K562 (cell line): Measurements from ENCODE around the gene TTC39C. TPM values are rescaled to one million over a fixed set of nuclear protein-coding genes. Genes with fewer than 3 reads are reported as not detected.

Experiments
- ATAC-seq: fragments of 200-7000 bp; cut with Tn5 transposase; 3 replicates; pipeline ENCODE4 v1.9.1; 2020; ENCODE audit warnings: moderate library complexity
- BruUV-seq: library from RNA; stranded (reverse); fragments of 400-500 nt; replicated peaks from 2 replicates; lab custom pipeline; 2021; lab: Mats Ljungman, UMichigan
- CTCF ChIA-PET: fragments of 300-600 bp; formaldehyde crosslinking; extraction: SDS; loops from one replicate; lab custom pipeline; 2021; ENCODE audit warnings: low intra/inter-chr PET ratio; lab: Yijun Ruan, JAX
- POLR2A ChIA-PET: fragments of 300-600, 350-650 bp; sonication (Branson Sonifier 250); formaldehyde crosslinking; extraction: SDS; loops from one replicate; lab custom pipeline; 2021; ENCODE audit warnings: antibody characterized with exemption, inconsistent platforms; lab: Yijun Ruan, JAX
- DNase-seq, 4 experiments: peaks; one replicate each; pipeline versions ENCODE4 v3.0.0 to v3.0.0-alpha.2; 2011 to 2018; ENCODE audit warnings: low spot score in 3 of 4, mixed read lengths in 3 of 4; ENCODE audit errors: extremely low read depth in 1 of 4
- FAIRE-seq: peaks from 2 replicates; lab custom pipeline; 2011; peaks lifted over from hg19 to GRCh38; lab: Jason Lieb, UNC
- H2AFZ ChIP-seq: 2 replicates; pipeline ENCODE4 v1.6.0; 2011; ENCODE audit warnings: low read depth, low read length, control low read depth, inconsistent platforms
- H3K27ac ChIP-seq: fragments of 200-600 bp; 3 replicates; pipeline ENCODE4 v1.8.0; 2011; ENCODE audit warnings: low read depth, mild to moderate bottlenecking, control low read depth, inconsistent platforms, low read length, moderate library complexity, mixed read lengths; ENCODE audit errors: extremely low read depth
- H3K27me3 ChIP-seq, 2 experiments: fragments of 300-600 bp in 1 of 2; 2 replicates in 1 of 2; 3 replicates in 1 of 2; pipeline versions ENCODE4 v1.6.0 to v1.8.0; 2011; ENCODE audit warnings: inconsistent platforms in 2 of 2, low read length in 2 of 2, mild to moderate bottlenecking in 1 of 2, mixed read lengths in 1 of 2, moderate library complexity in 1 of 2; ENCODE audit not compliant: control insufficient read depth in 2 of 2, insufficient read depth in 2 of 2
- H3K36me3 ChIP-seq: fragments of 300-600 bp; 3 replicates; pipeline ENCODE4 v1.8.0; 2011; ENCODE audit warnings: mild to moderate bottlenecking, low read length, inconsistent platforms; ENCODE audit not compliant: control insufficient read depth, insufficient read depth
- H3K4me1 ChIP-seq, 2 experiments: fragments of 200-600 bp in 1 of 2; replicated peaks in 1 of 2; 2 replicates in 1 of 2; 3 replicates in 1 of 2; pipeline versions ENCODE4 v1.5.1 to v1.8.0; 2011; ENCODE audit warnings: inconsistent platforms in 2 of 2, low read length in 2 of 2, mild to moderate bottlenecking in 1 of 2, mixed read lengths in 1 of 2, moderate library complexity in 1 of 2; ENCODE audit not compliant: control insufficient read depth in 2 of 2, insufficient read depth in 2 of 2
- H3K4me2 ChIP-seq: 2 replicates; pipeline ENCODE4 v1.6.1; 2011; ENCODE audit warnings: low read length, control low read depth, inconsistent platforms, mixed read lengths; ENCODE audit not compliant: insufficient read depth
- H3K4me3 ChIP-seq: fragments of 200-600 bp; sonication (generic), shearing (Covaris generic); 2 replicates; pipeline ENCODE4 v1.5.1; 2016; ENCODE audit warnings: control low read depth, inconsistent platforms
- H3K79me2 ChIP-seq: fragments of 200-600 bp; 3 replicates; pipeline ENCODE4 v1.8.0; 2011; ENCODE audit warnings: low read length, inconsistent platforms; ENCODE audit not compliant: control insufficient read depth, insufficient read depth
- H3K9ac ChIP-seq, 2 experiments: 2 replicates each; pipeline versions ENCODE4 v1.6.0 to v1.6.1; 2011; ENCODE audit warnings: low read depth in 2 of 2, low read length in 2 of 2, control low read depth in 1 of 2, inconsistent platforms in 1 of 2, mild to moderate bottlenecking in 1 of 2, mixed read lengths in 1 of 2; ENCODE audit not compliant: insufficient read depth in 1 of 2
- H3K9me1 ChIP-seq: one replicate; pipeline ENCODE4 v1.6.0; 2011; ENCODE audit warnings: inconsistent platforms, mild to moderate bottlenecking, low read length, moderate library complexity; ENCODE audit not compliant: control insufficient read depth, insufficient read depth
- H3K9me3 ChIP-seq: replicated peaks from 2 replicates; pipeline ENCODE4 v1.5.1; 2011; ENCODE audit warnings: low read depth, low read length, inconsistent platforms; ENCODE audit not compliant: control insufficient read depth, insufficient read depth
- H4K20me1 ChIP-seq: replicated peaks from 2 replicates; pipeline ENCODE4 v1.6.1; 2011; ENCODE audit warnings: low read length, inconsistent platforms, mixed read lengths; ENCODE audit not compliant: control insufficient read depth, insufficient read depth
- HDAC8 ChIP-seq: fragments of 450-650 bp; IDR thresholded peaks from 2 replicates; pipeline ENCODE4 v1.6.1; 2016; ENCODE audit warnings: mild to moderate bottlenecking, missing genetic modification characterization, moderate library complexity, missing compliant biosample characterization
- HNRNPK ChIP-seq: fragments of 200-400 bp; formaldehyde crosslinking; IDR thresholded peaks from one replicate; pipeline ENCODE4 v1.6.1; 2018; ENCODE audit warnings: mild to moderate bottlenecking, low read depth, low read length; ENCODE audit not compliant: poor library complexity, severe bottlenecking
- KAT8 ChIP-seq: fragments of 450-650 bp; IDR thresholded peaks from 2 replicates; pipeline ENCODE4 v1.6.1; 2016; ENCODE audit warnings: low read depth, mild to moderate bottlenecking
- KDM2B ChIP-seq: fragments of 250-450 bp; sonication (Bioruptor Pico); IDR thresholded peaks from 2 replicates; pipeline ENCODE4 v1.8.0; 2021; ENCODE audit warnings: mild to moderate bottlenecking, moderate library complexity
- MAFF ChIP-seq: IDR thresholded peaks from 2 replicates; pipeline ENCODE4 v1.6.1; 2012; ENCODE audit warnings: low read length, improper control_type of control experiment
- NR2F6 ChIP-seq: fragments of 450-650 bp; formaldehyde crosslinking; IDR thresholded peaks from 2 replicates; pipeline ENCODE4 v1.4.0; 2020; ENCODE audit warnings: mild to moderate bottlenecking
- SMARCA5 ChIP-seq: fragments of 450-650 bp; IDR thresholded peaks from 2 replicates; pipeline ENCODE4 v1.6.1; 2016
- TCF7L2 ChIP-seq: fragments of 150-350 bp; IDR thresholded peaks from 2 replicates; pipeline ENCODE4 v1.6.1; 2016; ENCODE audit warnings: low read depth, mild to moderate bottlenecking, low read length, moderate library complexity
- ZNF586 ChIP-seq: fragments of 450-650 bp; formaldehyde crosslinking; conservative IDR thresholded peaks from 2 replicates; pipeline ENCODE4 v1.4.0; 2020; ENCODE audit warnings: mild to moderate bottlenecking, moderate library complexity
- ZNF695 ChIP-seq: fragments of 450-650 bp; formaldehyde crosslinking; IDR thresholded peaks from 2 replicates; pipeline ENCODE4 v1.4.0; 2020; ENCODE audit warnings: mild to moderate bottlenecking, moderate library complexity
- WGBS: fragments of 100-300 bp; shearing (Covaris generic); methylation state at CpG from one replicate; pipeline ENCODE4 v1.1.6; 2016; ENCODE audit warnings: low coverage, mixed read lengths; ENCODE audit not compliant: insufficient coverage; ENCODE audit errors: missing lambda C conversion rate; 5-methylcytosine and 5-hydroxymethylcytosine counted together
- in situ Hi-C: fragments of 300-500 bp; cut with MboI; formaldehyde crosslinking; loops from 4 replicates; pipeline ENCODE4 v1.15.0; 2018; ENCODE audit warnings: inconsistent platforms, mixed read lengths
- intact Hi-C: fragments of 100-400 bp; cut with micrococcal nuclease; formaldehyde crosslinking; loops from 2 replicates; pipeline ENCODE4 v1.14.2; 2022
- polyA plus RNA-seq, 8 experiments: library from polyadenylated mRNA; depleted of rRNA in 4 of 8; stranded (reverse) in 5 of 8; unstranded in 3 of 8; fragments of >200 nt; fragmentation: Nextera tagmentation in 2 of 8; fragmentation: Illumina TruSeq in 1 of 8; extraction: Ambion mirVana in 2 of 8; extraction: Trizol in 1 of 8; gene quantifications; 2 replicates each; pipeline versions ENCODE4 v1.2.1 to v1.2.3, GENCODE V29; 2011 to 2014; ENCODE audit warnings: inconsistent platforms in 1 of 8, missing spikeins in 1 of 8
- total RNA-seq, 7 experiments: library from RNA; depleted of rRNA in 6 of 7; stranded (reverse); fragments of >200 nt in 6 of 7; fragmentation: Illumina TruSeq in 2 of 7; extraction: Trizol in 2 of 7; gene quantifications; 2 replicates each; pipeline versions ENCODE4 v1.2.1 to v1.2.3, GENCODE V29; 2011 to 2021; ENCODE audit warnings: low replicate concordance in 1 of 7
- TF ChIP-seq, protein P1 (sequence below): fragments of 200-800 bp; sonication (Bioruptor generic); IDR thresholded peaks from 2 replicates; pipeline ENCODE4 v1.6.1; 2017; ENCODE audit warnings: missing genetic modification characterization, missing compliant biosample characterization

TTC39C gene
- total and polyA plus RNA-seq, 9 of the 15 experiments (the other 6 are each of a cell fraction or from before 2014, with no cell fraction given), result 0.01 to 0.58 (median 0.18) TPM; not detected in 5

DNA sequence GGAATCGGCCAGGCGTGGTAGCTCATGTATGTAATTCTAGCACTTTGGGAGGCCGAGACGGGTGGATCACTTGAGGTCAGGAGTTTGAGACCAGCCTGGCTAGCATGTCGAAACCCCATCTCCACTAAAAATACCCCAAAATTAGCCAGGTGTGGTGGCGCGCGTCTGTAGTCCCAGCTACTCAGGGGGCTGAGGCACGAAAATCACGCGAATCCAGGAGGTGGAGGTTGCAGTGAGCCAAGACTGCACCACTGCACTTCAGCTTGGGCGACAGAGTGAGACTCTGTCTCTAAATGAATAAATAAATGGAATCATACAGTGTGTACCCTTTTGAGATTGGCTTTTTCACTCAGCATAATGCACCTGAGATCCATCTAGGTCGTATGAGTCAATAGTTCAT, 19.4 kb upstream of the TTC39C start:
- no peaks in the 10 kb centered on the region for H3K27me3 ChIP-seq
- H3K4me1 ChIP-seq, result no peaks in the 10 kb centered on the region
- no peaks in the 10 kb centered on the region for H3K9me3 ChIP-seq
- no peaks in the 10 kb centered on the region for H3K36me3 ChIP-seq
- H3K4me2 ChIP-seq, result no peak overlapping the region
- intact Hi-C loops (no loop called here), in situ Hi-C loops (no loop called here)
- FAIRE-seq (no peak), DNase-seq (no peak), ATAC-seq (no peak)
- H3K27ac ChIP-seq, result no peak overlapping the region
- ChIA-PET POLR2A (interaction anchor here (0.6 kb wide), 1 partner anchor 110 kb away, joined by 3 read pairs; no protein-coding TSS in a partner anchor), CTCF (no interaction called here)
- TF ChIP-seq KAT8 (no peak), SMARCA5 (no peak)
- H4K20me1 ChIP-seq, result no peaks in the 10 kb centered on the region
- no peak overlapping the region for H3K4me3 ChIP-seq
- no peak overlapping the region for H2AFZ ChIP-seq
- no TSS peak for BruUV-seq
- no peak overlapping the region for H3K9ac ChIP-seq
- WGBS, result 2% methylated on average over 13 of the region's 13 CpGs
- H3K79me2 ChIP-seq, result no peaks in the 10 kb centered on the region
- H3K9me1 ChIP-seq, result no peaks in the 10 kb centered on the region

DNA sequence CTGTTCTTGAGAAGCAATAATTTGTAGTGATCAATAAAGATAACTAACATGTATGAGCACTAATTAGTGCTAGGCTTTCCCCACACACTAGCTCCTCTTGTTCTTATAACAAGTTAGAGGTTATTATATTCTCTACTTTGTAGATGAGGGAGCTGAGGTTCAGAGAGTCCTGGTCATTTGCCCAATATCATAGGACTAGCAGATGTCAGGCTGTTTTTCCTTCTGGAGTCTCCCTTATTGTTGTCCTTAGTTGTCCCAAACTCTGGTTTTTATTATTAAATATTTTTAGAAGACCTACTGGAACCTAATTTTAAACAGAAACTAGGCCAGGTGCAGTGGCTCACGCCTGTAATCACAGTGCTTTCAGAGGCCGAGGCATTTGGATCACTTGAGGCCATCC, 16.5 kb upstream of the TTC39C start:
- no peaks in the 10 kb centered on the region for H4K20me1 ChIP-seq
- CTCF ChIA-PET, result no interaction called here
- no peak overlapping the region for H2AFZ ChIP-seq
- ATAC-seq (no peak), DNase-seq (no peak), FAIRE-seq (no peak)
- no peaks in the 10 kb centered on the region for H3K36me3 ChIP-seq
- no peaks in the 10 kb centered on the region for H3K79me2 ChIP-seq
- no peaks in the 10 kb centered on the region for H3K4me1 ChIP-seq
- in situ Hi-C loops, result no loop called here
- no peak overlapping the region for H3K9ac ChIP-seq
- 0% methylated on average over 2 of the region's 2 CpGs for WGBS
- intact Hi-C loops, result no loop called here
- H3K9me3 ChIP-seq, result no peaks in the 10 kb centered on the region
- BruUV-seq, result no TSS peak
- no peak overlapping the region for H3K4me2 ChIP-seq
- no peak overlapping the region for H3K27ac ChIP-seq
- POLR2A ChIA-PET, result interaction anchor here (0.6 to 0.7 kb wide), 2 partner anchors 219 to 412 kb away, joined by 3 read pairs; no protein-coding TSS in a partner anchor
- no peaks in the 10 kb centered on the region for H3K27me3 ChIP-seq
- no peaks in the 10 kb centered on the region for H3K9me1 ChIP-seq
- H3K4me3 ChIP-seq, result no peak overlapping the region
- TF ChIP-seq HNRNPK (no peak), KDM2B (CRISPR knock-in tag) (no peak), ZNF586 (CRISPR knock-in tag) (no peak), NR2F6 (CRISPR knock-in tag) (no peak), MAFF (no peak), HDAC8 (tag) (no peak), TCF7L2 (no peak), ZNF695 (CRISPR knock-in tag) (no peak)
- TF ChIP-seq, protein P1, sequence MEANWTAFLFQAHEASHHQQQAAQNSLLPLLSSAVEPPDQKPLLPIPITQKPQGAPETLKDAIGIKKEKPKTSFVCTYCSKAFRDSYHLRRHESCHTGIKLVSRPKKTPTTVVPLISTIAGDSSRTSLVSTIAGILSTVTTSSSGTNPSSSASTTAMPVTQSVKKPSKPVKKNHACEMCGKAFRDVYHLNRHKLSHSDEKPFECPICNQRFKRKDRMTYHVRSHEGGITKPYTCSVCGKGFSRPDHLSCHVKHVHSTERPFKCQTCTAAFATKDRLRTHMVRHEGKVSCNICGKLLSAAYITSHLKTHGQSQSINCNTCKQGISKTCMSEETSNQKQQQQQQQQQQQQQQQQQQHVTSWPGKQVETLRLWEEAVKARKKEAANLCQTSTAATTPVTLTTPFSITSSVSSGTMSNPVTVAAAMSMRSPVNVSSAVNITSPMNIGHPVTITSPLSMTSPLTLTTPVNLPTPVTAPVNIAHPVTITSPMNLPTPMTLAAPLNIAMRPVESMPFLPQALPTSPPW, result no peak
